GM12878 (cell line): Measurements from ENCODE around the gene FLAD1. TPM values are rescaled to one million over a fixed set of nuclear protein-coding genes. Genes with fewer than 3 reads are reported as not detected.

ENCODE experiments used
- ATAC-seq: fragments of 200-7000 bp; cut with Tn5 transposase; 3 replicates; pipeline ENCODE4 v1.9.1; 2020; ENCODE audit warnings: mild to moderate bottlenecking, moderate library complexity
- BruUV-seq: library from RNA; stranded (reverse); fragments of 400-500 nt; replicated peaks from 2 replicates; lab custom pipeline; 2021; lab: Mats Ljungman, UMichigan
- CTCF ChIA-PET: fragments of 300-600 bp; sonication (Branson Sonifier 250); formaldehyde crosslinking; extraction: SDS; loops from one replicate; lab custom pipeline; 2021; ENCODE audit warnings: inconsistent platforms; lab: Yijun Ruan, JAX
- POLR2A ChIA-PET: fragments of 350-600 bp; formaldehyde crosslinking; extraction: SDS; loops from one replicate; lab custom pipeline; 2021; ENCODE audit warnings: inconsistent platforms; lab: Charles Lee
- RAD21 ChIA-PET: fragments of 300-600 bp; sonication (Branson Sonifier 250); formaldehyde crosslinking; loops from one replicate; lab custom pipeline; 2023; ENCODE audit warnings: antibody characterized with exemption; ENCODE audit not compliant: unreplicated experiment; lab: Charles Lee
- SMC1A ChIA-PET: fragments of 300-600 bp; sonication (Branson Sonifier 250); formaldehyde crosslinking; loops from one replicate; lab custom pipeline; 2023; ENCODE audit not compliant: unreplicated experiment, uncharacterized antibody; lab: Charles Lee
- DNase-seq: peaks from one replicate; pipeline ENCODE4 v3.0.0-alpha.2; 2011; ENCODE audit warnings: low read depth, low spot score
- FAIRE-seq: peaks from 3 replicates; lab custom pipeline; 2011; peaks lifted over from hg19 to GRCh38; lab: Jason Lieb, UNC
- H2AFZ ChIP-seq: 2 replicates; pipeline ENCODE4 v1.6.0; 2011; ENCODE audit warnings: low read depth, low read length, control low read depth; ENCODE audit not compliant: control insufficient read depth
- H3K27ac ChIP-seq: 2 replicates; pipeline ENCODE4 v1.5.1; 2011; ENCODE audit warnings: control low read depth; ENCODE audit not compliant: control insufficient read depth, insufficient read depth
- H3K27me3 ChIP-seq, 2 experiments: replicated peaks in 1 of 2; 2 replicates each; pipeline versions ENCODE4 v1.6.0 to v1.6.1; 2011; ENCODE audit warnings: low read length in 1 of 2; ENCODE audit not compliant: control insufficient read depth in 2 of 2, insufficient read depth in 2 of 2
- H3K36me3 ChIP-seq, 2 experiments: 2 replicates each; pipeline ENCODE4 v1.5.1; 2011; ENCODE audit warnings: low read length in 1 of 2; ENCODE audit not compliant: control insufficient read depth in 2 of 2, insufficient read depth in 2 of 2
- H3K4me1 ChIP-seq: 2 replicates; pipeline ENCODE4 v1.6.1; 2011; ENCODE audit warnings: mild to moderate bottlenecking, low read length, moderate library complexity, mixed read lengths; ENCODE audit not compliant: control insufficient read depth, insufficient read depth
- H3K4me2 ChIP-seq: 2 replicates; pipeline ENCODE4 v1.6.0; 2011; ENCODE audit warnings: control low read depth; ENCODE audit not compliant: control insufficient read depth, insufficient read depth
- H3K4me3 ChIP-seq: fragments of 200-600 bp; sonication (generic); 2 replicates; pipeline ENCODE4 v1.5.1; 2016
- H3K79me2 ChIP-seq: 2 replicates; pipeline ENCODE4 v1.6.0; 2011; ENCODE audit warnings: low read length; ENCODE audit not compliant: control insufficient read depth, insufficient read depth
- H3K9ac ChIP-seq: 2 replicates; pipeline ENCODE4 v1.8.0; 2011; ENCODE audit warnings: low read length, control low read depth, mixed read lengths; ENCODE audit not compliant: control insufficient read depth, insufficient read depth
- H3K9me3 ChIP-seq: replicated peaks from 3 replicates; pipeline ENCODE4 v1.5.1; 2011; ENCODE audit warnings: mild to moderate bottlenecking, low read length; ENCODE audit not compliant: control insufficient read depth, insufficient read depth
- H4K20me1 ChIP-seq: 2 replicates; pipeline ENCODE4 v1.6.0; 2011; ENCODE audit not compliant: control insufficient read depth, insufficient read depth
- FOXM1 ChIP-seq: IDR thresholded peaks from 2 replicates; pipeline ENCODE4 v1.6.1; 2012; ENCODE audit warnings: low read depth, mild to moderate bottlenecking, inconsistent platforms, low read length, moderate library complexity
- IRF4 ChIP-seq: IDR thresholded peaks from 2 replicates; pipeline ENCODE4 v1.6.1; 2011; ENCODE audit warnings: low read depth, low read length
- RUNX3 ChIP-seq: IDR thresholded peaks from 2 replicates; pipeline ENCODE4 v1.6.1; 2012; ENCODE audit warnings: low read length, inconsistent platforms
- ZBTB33 ChIP-seq: fragments of 450-650 bp; IDR thresholded peaks from 2 replicates; pipeline ENCODE4 v1.6.1; 2017; ENCODE audit warnings: mild to moderate bottlenecking
- WGBS: methylation state at CpG from one replicate; pipeline ENCODE4 v1.1.6; 2016; ENCODE audit warnings: low lambda C conversion rate; ENCODE audit not compliant: insufficient replicate concordance, insufficient coverage; ENCODE audit errors: missing lambda C conversion rate; 5-methylcytosine and 5-hydroxymethylcytosine counted together
- in situ Hi-C: fragments of 300-500 bp; cut with MboI; formaldehyde crosslinking; loops from 9 replicates; pipeline ENCODE4 v1.14.3; 2018; ENCODE audit warnings: mixed read lengths
- intact Hi-C: fragments of 100-400 bp; cut with micrococcal nuclease; formaldehyde crosslinking; loops from one replicate; pipeline ENCODE4 v1.14.2; 2022; ENCODE audit not compliant: unreplicated experiment
- polyA plus RNA-seq, 11 experiments: library from polyadenylated mRNA; depleted of rRNA in 4 of 11; unstranded in 6 of 11; stranded (reverse) in 5 of 11; fragments of >200 nt; fragmentation: Nextera tagmentation in 4 of 11; fragmentation: Illumina TruSeq in 1 of 11; extraction: Ambion mirVana in 4 of 11; extraction: Trizol in 1 of 11; gene quantifications; 1 replicate in 1 of 11; 2 replicates in 10 of 11; pipeline versions ENCODE4 v1.2.1 to v1.2.3, GENCODE V29; 2011 to 2016; ENCODE audit warnings: inconsistent platforms in 2 of 11, missing spikeins in 2 of 11, low read depth in 1 of 11
- total RNA-seq, 4 experiments: library from RNA; depleted of rRNA in 3 of 4; stranded (reverse); fragments of >200 nt in 3 of 4; fragmentation: Illumina TruSeq in 1 of 4; extraction: Trizol in 1 of 4; gene quantifications; 2 replicates each; pipeline versions ENCODE4 v1.2.1 to v1.2.3, GENCODE V29; 2013 to 2021

Gene FLAD1
- total and polyA plus RNA-seq, 10 of the 15 experiments (the other 5 are each of a cell fraction or from before 2014, with no cell fraction given): 22.9 to 93.4 (median 56.6) TPM

GRCh38 chr1:154959426-154959780 lies 23.7 kb upstream of the FLAD1 start:
- intact Hi-C loops: no loop called here
- DNase-seq: no peak
- Histone ChIP-seq H3K4me2 (no peak overlapping the region; the same call in 1 of the 2 replicates), H4K20me1 (no peaks in the 10 kb centered on the region), H3K4me1 (peaks cover 20% of the 10 kb centered on the region), H3K9me3 (no peaks in the 10 kb centered on the region), H2AFZ (no peak overlapping the region), H3K9ac (no peak overlapping the region), H3K79me2 (peaks cover 34% of the 10 kb centered on the region), H3K27me3 (no peaks in the 10 kb centered on the region), H3K36me3 (peaks cover 5 to 6% of the 10 kb centered on the region in 2 experiments; a peak in 3 of 4 replicates), H3K4me3 (no peak overlapping the region), H3K27ac (no peak overlapping the region)
- no TSS peak for BruUV-seq
- SMC1A ChIA-PET: no interaction called here
- RAD21 ChIA-PET: interaction anchor here (0.6 kb wide), 1 partner anchor 151 kb away, joined by 3 read pairs; no protein-coding TSS in a partner anchor
- no peak for ATAC-seq
- TF ChIP-seq FOXM1: no peak
- no peak for TF ChIP-seq IRF4
- no peak for TF ChIP-seq ZBTB33
- no peak for TF ChIP-seq RUNX3
- CTCF ChIA-PET: interaction anchor here (0.9 to 1.1 kb wide), 2 partner anchors 7 to 126 kb away, joined by 3 to 6 read pairs; no protein-coding TSS in a partner anchor
- no peak for FAIRE-seq
- in situ Hi-C loops: no loop called here
- WGBS: 88% methylated on average over 7 of the region's 7 CpGs
- POLR2A ChIA-PET: interaction anchor here (1.2 to 12.3 kb wide), 2 partner anchors 14 to 23 kb away, joined by 4 to 140 read pairs; partner anchors contain the start of genes CKS1B, PMVK and SHC1
